22Rv1 (cell line): ENCODE measurements around the gene LINGO3.

Experiments
- H3K27ac ChIP-seq: fragments of 450-650 bp; 2 replicates; pipeline ENCODE4 v1.5.1; 2017
- CTCF ChIP-seq: fragments of 450-650 bp; IDR thresholded peaks from 2 replicates; pipeline ENCODE4 v1.5.1; 2017; ENCODE audit warnings: mild to moderate bottlenecking
- ZFX ChIP-seq: fragments of 450-650 bp; IDR thresholded peaks from 2 replicates; pipeline ENCODE4 v1.6.1; 2017; ENCODE audit warnings: antibody characterized with exemption, borderline replicate concordance

LINGO3 gene

GRCh38 chr19:2261438-2262172 is 46.3 kb downstream of the LINGO3 start:
- TF ChIP-seq CTCF (peak; percentile 86), ZFX (no peak)
- H3K27ac ChIP-seq = no peak overlapping the region

- TF ChIP-seq CTCF = no peak
- no peak for TF ChIP-seq ZFX
- no peak overlapping the region for H3K27ac ChIP-seq
Measured at GRCh38 chr19:2260341-2260805, 47.6 kb downstream of the LINGO3 start.

GRCh38 chr19:2259336-2259735 is 48.6 kb downstream of the LINGO3 start:
- no peak overlapping the region for H3K27ac ChIP-seq
- TF ChIP-seq CTCF (no peak), ZFX (no peak)
